GM18951 (cell line): ENCODE measurements around the gene FLACC1.

Experiments
- POLR2A ChIP-seq: IDR thresholded peaks from 4 replicates; pipeline ENCODE4 v1.6.1; 2011; ENCODE audit warnings: mild to moderate bottlenecking; ENCODE audit not compliant: insufficient read length, insufficient read depth; ENCODE audit errors: extremely low read depth
- in situ Hi-C: fragments of 300-500 bp; cut with MboI; formaldehyde crosslinking; loops from one replicate; pipeline ENCODE4 v1.12.0; 2022; ENCODE audit warnings: low sequenced_read_pairs, mixed read lengths, inconsistent platforms; ENCODE audit not compliant: unreplicated experiment

Gene FLACC1

GRCh38 chr2:201357221-201357620, at the start of gene FLACC1:
Gene FLACC1, minus strand, starts transcription at chr2:201357345. Its CDS starts 5,941 bp downstream, at chr2:201351404.
- in situ Hi-C loops: loop anchor here (25.0 kb wide), 1 partner anchor 445 kb away; no protein-coding TSS in a partner anchor
- no peak for TF ChIP-seq POLR2A

GRCh38 chr2:201406077-201406662, 49.0 kb upstream of the FLACC1 start:
- no peak for TF ChIP-seq POLR2A
- in situ Hi-C loops: no loop called here

- no peak for TF ChIP-seq POLR2A
- in situ Hi-C loops: no loop called here
Observed at GRCh38 chr2:201404699-201405280, 47.6 kb upstream of the FLACC1 start.

- TF ChIP-seq POLR2A: no peak
- in situ Hi-C loops: no loop called here
Observed at GRCh38 chr2:201403880-201404279, 46.7 kb upstream of the FLACC1 start.

GRCh38 chr2:201402651-201403562, 45.8 kb upstream of the FLACC1 start:
- no peak for TF ChIP-seq POLR2A
- in situ Hi-C loops: no loop called here

GRCh38 chr2:201401815-201402214, 44.7 kb upstream of the FLACC1 start:
- TF ChIP-seq POLR2A: no peak
- in situ Hi-C loops: no loop called here

GRCh38 chr2:201396595-201396994, 39.5 kb upstream of the FLACC1 start:
- in situ Hi-C loops: no loop called here
- TF ChIP-seq POLR2A: no peak

GRCh38 chr2:201383136-201383535, 26.0 kb upstream of the FLACC1 start:
- in situ Hi-C loops: no loop called here
- no peak for TF ChIP-seq POLR2A

GRCh38 chr2:201378496-201379397, 21.6 kb upstream of the FLACC1 start:
- in situ Hi-C loops: no loop called here
- TF ChIP-seq POLR2A: no peak

GRCh38 chr2:201377218-201377617, 20.1 kb upstream of the FLACC1 start:
- in situ Hi-C loops: no loop called here
- TF ChIP-seq POLR2A: no peak

GRCh38 chr2:201369775-201370174, 12.6 kb upstream of the FLACC1 start:
- in situ Hi-C loops: loop anchor here (10.0 to 25.0 kb wide), 2 partner anchors 125 to 457 kb away; no protein-coding TSS in a partner anchor
- TF ChIP-seq POLR2A: no peak

GRCh38 chr2:201369318-201369717, 12.2 kb upstream of the FLACC1 start:
- in situ Hi-C loops: loop anchor here (10.0 to 25.0 kb wide), 2 partner anchors 125 to 457 kb away; no protein-coding TSS in a partner anchor
